ENCODE data around the gene EMC9.

DNA sequence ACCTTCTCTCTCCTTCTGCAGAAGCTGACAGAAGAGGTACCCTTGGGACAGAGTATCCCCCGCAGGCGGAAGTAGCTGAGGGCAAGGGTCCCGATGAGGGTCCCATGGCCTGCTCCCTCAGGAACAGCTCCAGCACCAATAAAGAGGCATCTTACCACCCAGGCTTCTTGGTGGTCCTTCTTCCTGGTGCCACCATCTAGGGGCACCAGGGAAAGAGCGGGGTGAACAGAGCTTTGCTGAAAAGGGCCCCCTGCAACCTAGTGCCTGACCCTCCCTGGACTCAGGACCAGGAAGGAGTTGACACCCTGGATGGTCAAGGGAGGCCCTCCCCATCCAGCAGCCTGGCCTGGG, 19.1 kb upstream of the EMC9 start:
- TF ChIP-seq POLR2AphosphoS5 (IDR thresholded peaks at IDR 0.05; ENCODE audit: low read depth, low read length), result no peak
- no peak for TF ChIP-seq TAF1 (IDR thresholded peaks at IDR 0.05; ENCODE audit: borderline replicate concordance, low read depth, low read length)
- no peak for TF ChIP-seq POLR2A (IDR thresholded peaks at IDR 0.05; ENCODE audit: low read depth, low read length)

All from GM12892 (cell line).